HepG2 (cell line): Measurements from ENCODE around the gene BCL2L13. TPM values are rescaled to one million over a fixed set of nuclear protein-coding genes. Genes with fewer than 3 reads are reported as not detected.

Experiments used
- ATAC-seq: fragments of 200-7000 bp; cut with Tn5 transposase; 3 replicates; pipeline ENCODE4 v1.9.1; 2020; ENCODE audit warnings: mild to moderate bottlenecking, moderate library complexity
- BruUV-seq: library from RNA; stranded (reverse); fragments of 400-500 nt; replicated peaks from 2 replicates; lab custom pipeline; 2021; lab: Mats Ljungman, UMichigan
- CTCF ChIA-PET: fragments of 300-600 bp; formaldehyde crosslinking; extraction: SDS; loops from one replicate; lab custom pipeline; 2021; ENCODE audit warnings: low total read pairs, inconsistent platforms, low intra/inter-chr PET ratio; lab: Yijun Ruan, JAX
- POLR2A ChIA-PET: fragments of 350-600 bp; sonication (Branson Sonifier 250); formaldehyde crosslinking; loops from one replicate; lab custom pipeline; 2020; ENCODE audit warnings: antibody characterized with exemption, inconsistent platforms; lab: Yijun Ruan, JAX
- DNase-seq: peaks from one replicate; pipeline ENCODE4 v3.0.0-alpha.2; 2015; ENCODE audit warnings: low spot score
- FAIRE-seq: peaks from 3 replicates; lab custom pipeline; 2011; peaks lifted over from hg19 to GRCh38; lab: Jason Lieb, UNC
- H2AFZ ChIP-seq: one replicate; pipeline ENCODE4 v1.6.1; 2011; ENCODE audit warnings: low read length, inconsistent platforms
- H3K27ac ChIP-seq: fragments of 300-600 bp; 3 replicates; pipeline ENCODE4 v1.8.0; 2011; ENCODE audit warnings: mixed run types, mild to moderate bottlenecking, mixed read lengths, low read length, inconsistent platforms; ENCODE audit not compliant: insufficient read depth; ENCODE audit errors: extremely low read length
- H3K27me3 ChIP-seq, 2 experiments: fragments of 200-600 bp in 1 of 2; 2 replicates in 1 of 2; 3 replicates in 1 of 2; pipeline versions ENCODE4 v1.6.0 to v1.8.0; 2011; ENCODE audit warnings: low read length in 2 of 2, mild to moderate bottlenecking in 2 of 2, moderate library complexity in 2 of 2, inconsistent platforms in 1 of 2; ENCODE audit not compliant: insufficient read depth in 2 of 2, control insufficient read depth in 1 of 2
- H3K36me3 ChIP-seq, 2 experiments: fragments of 200-600 bp in 1 of 2; replicated peaks in 1 of 2; 2 replicates in 1 of 2; 3 replicates in 1 of 2; pipeline versions ENCODE4 v1.5.1 to v1.8.0; 2011; ENCODE audit warnings: low read length in 2 of 2, inconsistent platforms in 1 of 2; ENCODE audit not compliant: insufficient read depth in 2 of 2, control insufficient read depth in 1 of 2
- H3K4me1 ChIP-seq: 2 replicates; pipeline ENCODE4 v1.5.1; 2012; ENCODE audit warnings: low read length, inconsistent platforms; ENCODE audit not compliant: insufficient read depth
- H3K4me2 ChIP-seq: 2 replicates; pipeline ENCODE4 v1.6.0; 2011; ENCODE audit warnings: low read depth, low read length, inconsistent platforms
- H3K4me3 ChIP-seq, 3 experiments: fragments of 200-600 bp in 1 of 3; sonication (generic), shearing (Covaris generic) in 1 of 3; replicated peaks in 1 of 3; 2 replicates each; pipeline ENCODE4 v1.5.1; 2011 to 2016; ENCODE audit warnings: low read length in 3 of 3, inconsistent platforms in 2 of 3, low read depth in 2 of 3, mild to moderate bottlenecking in 2 of 3, control low read depth in 1 of 3, mixed read lengths in 1 of 3; ENCODE audit not compliant: insufficient read depth in 1 of 3
- H3K79me2 ChIP-seq: one replicate; pipeline ENCODE4 v1.6.1; 2011; ENCODE audit warnings: low read length, inconsistent platforms; ENCODE audit not compliant: insufficient read depth
- H3K9ac ChIP-seq: 2 replicates; pipeline ENCODE4 v1.6.0; 2011; ENCODE audit warnings: mild to moderate bottlenecking, low read depth, low read length, inconsistent platforms; ENCODE audit not compliant: insufficient read depth
- H3K9me3 ChIP-seq: 2 replicates; pipeline ENCODE4 v1.5.1; 2012; ENCODE audit warnings: mild to moderate bottlenecking, low read length
- H4K20me1 ChIP-seq: 2 replicates; pipeline ENCODE4 v1.6.0; 2011; ENCODE audit warnings: inconsistent platforms, mild to moderate bottlenecking, low read length, moderate library complexity; ENCODE audit not compliant: insufficient read depth
- CHCHD3 ChIP-seq: sonication (generic); formaldehyde crosslinking; IDR thresholded peaks from 2 replicates; pipeline ENCODE4 v1.8.0; 2022; ENCODE audit warnings: mild to moderate bottlenecking, missing genetic modification reagents, moderate library complexity
- RARA ChIP-seq: IDR thresholded peaks from 2 replicates; pipeline ENCODE4 v1.6.1; 2016; ENCODE audit warnings: missing genetic modification reagents, missing compliant biosample characterization
- SRY ChIP-seq: sonication (generic); formaldehyde crosslinking; IDR thresholded peaks from 2 replicates; pipeline ENCODE4 v1.8.0; 2022; ENCODE audit warnings: mild to moderate bottlenecking, missing genetic modification reagents
- TOE1 ChIP-seq: sonication (generic); formaldehyde crosslinking; IDR thresholded peaks from 2 replicates; pipeline ENCODE4 v1.4.0; 2020; ENCODE audit warnings: mild to moderate bottlenecking, missing genetic modification reagents
- ZFP36L2 ChIP-seq: sonication (generic); formaldehyde crosslinking; IDR thresholded peaks from 2 replicates; pipeline ENCODE4 v1.4.0; 2020; ENCODE audit warnings: missing genetic modification reagents
- ZNF552 ChIP-seq: sonication (generic); formaldehyde crosslinking; IDR thresholded peaks from 2 replicates; pipeline ENCODE4 v1.9.0; 2022; ENCODE audit warnings: missing genetic modification reagents, mild to moderate bottlenecking, borderline replicate concordance
- WGBS: methylation state at CpG from one replicate; pipeline ENCODE4 v1.1.6; 2017; ENCODE audit warnings: low lambda C conversion rate; 5-methylcytosine and 5-hydroxymethylcytosine counted together
- in situ Hi-C: cut with HindIII; loops from 2 replicates; pipeline ENCODE4 v1.10.0; 2017; ENCODE audit warnings: low pct_unique_long_range_greater_than_20kb; ENCODE audit not compliant: extremely low pct_ligation_motif_present
- intact Hi-C: fragments of 100-400 bp; cut with micrococcal nuclease; formaldehyde crosslinking; loops from one replicate; pipeline ENCODE4 v1.10.0; 2022; ENCODE audit not compliant: unreplicated experiment
- polyA plus RNA-seq, 8 experiments: library from polyadenylated mRNA; depleted of rRNA in 3 of 8; stranded (reverse) in 7 of 8; unstranded in 1 of 8; fragments of >200 nt; fragmentation: Illumina TruSeq in 4 of 8; extraction: Trizol in 4 of 8; gene quantifications; 2 replicates each; pipeline versions ENCODE4 v1.2.1 to v1.2.3, GENCODE V29; 2011 to 2016; ENCODE audit warnings: low read depth in 4 of 8, missing spikeins in 1 of 8, mixed read lengths in 1 of 8; ENCODE audit not compliant: insufficient read depth in 1 of 8
- total RNA-seq, 5 experiments: library from RNA; depleted of rRNA; stranded (reverse); fragments of >200 nt; fragmentation: Illumina TruSeq; extraction: Trizol; gene quantifications; 2 replicates each; pipeline ENCODE4 v1.2.3, GENCODE V29; 2016; ENCODE audit warnings: low read depth in 1 of 5
- TF ChIP-seq, protein P1 (sequence below): sonication (generic); formaldehyde crosslinking; IDR thresholded peaks from 2 replicates; pipeline ENCODE4 v1.5.1; 2020; ENCODE audit warnings: mild to moderate bottlenecking, missing genetic modification reagents
- TF ChIP-seq, protein P2 (sequence below): sonication (generic); formaldehyde crosslinking; IDR thresholded peaks from 2 replicates; pipeline ENCODE4 v1.4.0; 2020; ENCODE audit warnings: missing genetic modification reagents, borderline replicate concordance
- TF ChIP-seq, protein P3 (sequence below): sonication (generic); formaldehyde crosslinking; IDR thresholded peaks from 2 replicates; pipeline ENCODE4 v1.5.0; 2020; ENCODE audit warnings: missing genetic modification reagents, mild to moderate bottlenecking, borderline replicate concordance
- TF ChIP-seq, protein P4 (sequence below): sonication (generic); formaldehyde crosslinking; IDR thresholded peaks from 2 replicates; pipeline ENCODE4 v1.4.0; 2020; ENCODE audit warnings: missing genetic modification reagents
- TF ChIP-seq, protein P5 (sequence below): IDR thresholded peaks from 2 replicates; pipeline ENCODE4 v1.6.1; 2016; ENCODE audit warnings: missing compliant biosample characterization, missing genetic modification reagents, borderline replicate concordance

Gene BCL2L13
- total and polyA plus RNA-seq, 2 of the 13 experiments (the other 11 are each of a cell fraction or from before 2014, with no cell fraction given): 13.5 to 14.6 TPM

DNA sequence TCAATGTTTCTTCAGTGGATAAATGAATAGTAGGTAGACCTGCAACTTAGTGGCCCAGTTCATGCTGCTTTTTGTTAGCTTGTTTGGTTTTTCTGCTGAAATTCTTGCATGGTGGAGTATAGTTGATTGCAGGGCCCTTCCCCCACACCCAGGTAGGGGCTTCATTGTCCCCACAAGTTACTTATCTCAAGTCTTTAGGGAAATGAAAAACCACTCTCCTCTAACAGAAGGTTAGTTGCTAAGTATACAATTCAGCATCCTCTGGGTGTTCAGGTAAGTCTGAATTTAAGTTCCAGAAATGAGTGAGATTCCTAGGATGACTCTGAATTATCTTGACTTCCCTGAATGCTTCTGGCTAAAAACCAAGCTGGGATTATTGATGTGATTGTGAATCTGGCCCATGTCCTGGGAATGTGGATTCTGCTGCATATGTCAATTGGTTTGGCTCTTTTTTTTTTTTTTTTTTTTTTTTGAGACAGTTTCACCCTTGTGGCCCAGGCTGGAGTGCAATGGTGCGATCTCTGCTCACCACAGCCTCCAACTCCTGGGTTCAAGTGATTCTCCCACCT lies 40.3 kb downstream of the BCL2L13 start:
- Histone ChIP-seq H3K9ac (no peak overlapping the region), H3K27ac (no peak overlapping the region), H3K4me2 (no peak overlapping the region), H4K20me1 (no peaks in the 10 kb centered on the region), H3K27me3 (no peaks in the 10 kb centered on the region), H3K4me1 (no peaks in the 10 kb centered on the region), H3K4me3 (no peak overlapping the region), H3K79me2 (no peaks in the 10 kb centered on the region), H2AFZ (no peak overlapping the region), H3K36me3 (peaks cover 0 to 1% of the 10 kb centered on the region in 2 experiments; a peak in 1 of 5 replicates), H3K9me3 (no peaks in the 10 kb centered on the region)
- no peak for DNase-seq
- in situ Hi-C loops: no loop called here
- ATAC-seq: no peak
- ChIA-PET CTCF (no interaction called here), POLR2A (no interaction called here)
- 92% methylated on average over 1 of the region's 1 CpG for WGBS
- BruUV-seq: no TSS peak
- no peak for FAIRE-seq
- intact Hi-C loops: no loop called here
- no peak for TF ChIP-seq SRY (CRISPR knock-in tag)
- TF ChIP-seq CHCHD3 (CRISPR knock-in tag): no peak
- TF ChIP-seq, protein P1, sequence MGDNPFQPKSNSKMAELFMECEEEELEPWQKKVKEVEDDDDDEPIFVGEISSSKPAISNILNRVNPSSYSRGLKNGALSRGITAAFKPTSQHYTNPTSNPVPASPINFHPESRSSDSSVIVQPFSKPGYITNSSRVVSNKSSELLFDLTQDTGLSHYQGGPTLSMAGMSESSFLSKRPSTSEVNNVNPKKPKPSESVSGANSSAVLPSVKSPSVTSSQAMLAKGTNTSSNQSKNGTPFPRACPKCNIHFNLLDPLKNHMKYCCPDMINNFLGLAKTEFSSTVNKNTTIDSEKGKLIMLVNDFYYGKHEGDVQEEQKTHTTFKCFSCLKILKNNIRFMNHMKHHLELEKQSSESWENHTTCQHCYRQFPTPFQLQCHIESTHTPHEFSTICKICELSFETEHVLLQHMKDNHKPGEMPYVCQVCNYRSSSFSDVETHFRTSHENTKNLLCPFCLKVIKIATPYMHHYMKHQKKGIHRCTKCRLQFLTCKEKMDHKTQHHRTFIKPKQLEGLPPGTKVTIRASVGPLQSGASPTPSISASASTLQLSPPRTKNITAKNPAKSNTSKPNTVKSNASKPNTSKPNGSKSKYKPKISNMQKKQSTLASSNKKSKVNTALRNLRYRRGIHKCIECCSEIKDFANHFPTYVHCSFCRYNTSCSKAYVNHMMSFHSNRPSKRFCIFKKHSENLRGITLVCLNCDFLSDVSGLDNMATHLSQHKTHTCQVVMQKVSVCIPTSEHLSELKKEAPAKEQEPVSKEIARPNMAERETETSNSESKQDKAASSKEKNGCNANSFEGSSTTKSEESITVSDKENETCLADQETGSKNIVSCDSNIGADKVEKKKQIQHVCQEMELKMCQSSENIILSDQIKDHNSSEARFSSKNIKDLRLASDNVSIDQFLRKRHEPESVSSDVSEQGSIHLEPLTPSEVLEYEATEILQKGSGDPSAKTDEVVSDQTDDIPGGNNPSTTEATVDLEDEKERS: no peak
- TF ChIP-seq, protein P2, sequence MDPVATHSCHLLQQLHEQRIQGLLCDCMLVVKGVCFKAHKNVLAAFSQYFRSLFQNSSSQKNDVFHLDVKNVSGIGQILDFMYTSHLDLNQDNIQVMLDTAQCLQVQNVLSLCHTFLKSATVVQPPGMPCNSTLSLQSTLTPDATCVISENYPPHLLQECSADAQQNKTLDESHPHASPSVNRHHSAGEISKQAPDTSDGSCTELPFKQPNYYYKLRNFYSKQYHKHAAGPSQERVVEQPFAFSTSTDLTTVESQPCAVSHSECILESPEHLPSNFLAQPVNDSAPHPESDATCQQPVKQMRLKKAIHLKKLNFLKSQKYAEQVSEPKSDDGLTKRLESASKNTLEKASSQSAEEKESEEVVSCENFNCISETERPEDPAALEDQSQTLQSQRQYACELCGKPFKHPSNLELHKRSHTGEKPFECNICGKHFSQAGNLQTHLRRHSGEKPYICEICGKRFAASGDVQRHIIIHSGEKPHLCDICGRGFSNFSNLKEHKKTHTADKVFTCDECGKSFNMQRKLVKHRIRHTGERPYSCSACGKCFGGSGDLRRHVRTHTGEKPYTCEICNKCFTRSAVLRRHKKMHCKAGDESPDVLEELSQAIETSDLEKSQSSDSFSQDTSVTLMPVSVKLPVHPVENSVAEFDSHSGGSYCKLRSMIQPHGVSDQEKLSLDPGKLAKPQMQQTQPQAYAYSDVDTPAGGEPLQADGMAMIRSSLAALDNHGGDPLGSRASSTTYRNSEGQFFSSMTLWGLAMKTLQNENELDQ (CRISPR knock-in tag): no peak
- no peak for TF ChIP-seq ZFP36L2 (CRISPR knock-in tag)
- no peak for TF ChIP-seq ZNF552 (CRISPR knock-in tag)
- TF ChIP-seq, protein P3, sequence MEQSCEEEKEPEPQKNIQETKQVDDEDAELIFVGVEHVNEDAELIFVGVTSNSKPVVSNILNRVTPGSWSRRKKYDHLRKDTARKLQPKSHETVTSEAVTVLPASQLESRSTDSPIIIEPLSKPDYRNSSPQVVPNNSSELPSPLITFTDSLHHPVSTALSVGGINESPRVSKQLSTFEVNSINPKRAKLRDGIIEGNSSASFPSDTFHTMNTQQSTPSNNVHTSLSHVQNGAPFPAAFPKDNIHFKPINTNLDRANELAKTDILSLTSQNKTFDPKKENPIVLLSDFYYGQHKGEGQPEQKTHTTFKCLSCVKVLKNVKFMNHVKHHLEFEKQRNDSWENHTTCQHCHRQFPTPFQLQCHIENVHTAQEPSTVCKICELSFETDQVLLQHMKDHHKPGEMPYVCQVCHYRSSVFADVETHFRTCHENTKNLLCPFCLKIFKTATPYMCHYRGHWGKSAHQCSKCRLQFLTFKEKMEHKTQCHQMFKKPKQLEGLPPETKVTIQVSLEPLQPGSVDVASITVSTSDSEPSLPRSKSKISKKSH (CRISPR knock-in tag): no peak
- TF ChIP-seq TOE1 (CRISPR knock-in tag): no peak
- TF ChIP-seq, protein P4, sequence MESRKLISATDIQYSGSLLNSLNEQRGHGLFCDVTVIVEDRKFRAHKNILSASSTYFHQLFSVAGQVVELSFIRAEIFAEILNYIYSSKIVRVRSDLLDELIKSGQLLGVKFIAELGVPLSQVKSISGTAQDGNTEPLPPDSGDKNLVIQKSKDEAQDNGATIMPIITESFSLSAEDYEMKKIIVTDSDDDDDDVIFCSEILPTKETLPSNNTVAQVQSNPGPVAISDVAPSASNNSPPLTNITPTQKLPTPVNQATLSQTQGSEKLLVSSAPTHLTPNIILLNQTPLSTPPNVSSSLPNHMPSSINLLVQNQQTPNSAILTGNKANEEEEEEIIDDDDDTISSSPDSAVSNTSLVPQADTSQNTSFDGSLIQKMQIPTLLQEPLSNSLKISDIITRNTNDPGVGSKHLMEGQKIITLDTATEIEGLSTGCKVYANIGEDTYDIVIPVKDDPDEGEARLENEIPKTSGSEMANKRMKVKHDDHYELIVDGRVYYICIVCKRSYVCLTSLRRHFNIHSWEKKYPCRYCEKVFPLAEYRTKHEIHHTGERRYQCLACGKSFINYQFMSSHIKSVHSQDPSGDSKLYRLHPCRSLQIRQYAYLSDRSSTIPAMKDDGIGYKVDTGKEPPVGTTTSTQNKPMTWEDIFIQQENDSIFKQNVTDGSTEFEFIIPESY (CRISPR knock-in tag): no peak
- no peak for TF ChIP-seq RARA
- TF ChIP-seq, protein P5, sequence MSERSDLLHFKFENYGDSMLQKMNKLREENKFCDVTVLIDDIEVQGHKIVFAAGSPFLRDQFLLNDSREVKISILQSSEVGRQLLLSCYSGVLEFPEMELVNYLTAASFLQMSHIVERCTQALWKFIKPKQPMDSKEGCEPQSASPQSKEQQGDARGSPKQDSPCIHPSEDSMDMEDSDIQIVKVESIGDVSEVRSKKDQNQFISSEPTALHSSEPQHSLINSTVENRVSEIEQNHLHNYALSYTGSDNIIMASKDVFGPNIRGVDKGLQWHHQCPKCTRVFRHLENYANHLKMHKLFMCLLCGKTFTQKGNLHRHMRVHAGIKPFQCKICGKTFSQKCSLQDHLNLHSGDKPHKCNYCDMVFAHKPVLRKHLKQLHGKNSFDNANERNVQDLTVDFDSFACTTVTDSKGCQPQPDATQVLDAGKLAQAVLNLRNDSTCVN (CRISPR knock-in tag): no peak
